RPMI8226 (cell line): ENCODE data around the gene C1RL.

Source experiments
- DNase-seq: peaks from one replicate; pipeline ENCODE4 v3.0.0-alpha.2; 2015

C1RL gene

GRCh38 chr12:7136071-7136470 lies 27.1 kb upstream of the C1RL start:
- no peak for DNase-seq

GRCh38 chr12:7134396-7135166 lies 25.6 kb upstream of the C1RL start:
- DNase-seq = no peak

GRCh38 chr12:7131502-7131866 lies 22.5 kb upstream of the C1RL start:
- peak; percentile 28 for DNase-seq

- DNase-seq = peak; percentile 84
Measured at GRCh38 chr12:7130701-7131501, 21.9 kb upstream of the C1RL start.

GRCh38 chr12:7129872-7130691 lies 21.1 kb upstream of the C1RL start, which contains the start of gene CLSTN3:
CLSTN3 (plus strand) TSS chr12:7130371; CDS start chr12:7130649, 278 bp downstream.
- DNase-seq = peak; percentile 86

- no peak for DNase-seq
Measured at GRCh38 chr12:7129287-7129871, 20.4 kb upstream of the C1RL start.

- no peak for DNase-seq
Measured at GRCh38 chr12:7128681-7129286, 19.8 kb upstream of the C1RL start, which contains the start of gene RBP5. RBP5 (minus strand) TSS chr12:7128889; CDS start chr12:7128775, 114 bp downstream.

GRCh38 chr12:7127916-7128626 lies 19.1 kb upstream of the C1RL start:
- no peak for DNase-seq

GRCh38 chr12:7125632-7126227 lies 16.7 kb upstream of the C1RL start:
- no peak for DNase-seq

- no peak for DNase-seq
Measured at GRCh38 chr12:7123806-7124522, 14.9 kb upstream of the C1RL start.

- DNase-seq = no peak
Measured at GRCh38 chr12:7122811-7123769, 14.1 kb upstream of the C1RL start.

GRCh38 chr12:7121324-7121723 lies 12.3 kb upstream of the C1RL start:
- DNase-seq = no peak

GRCh38 chr12:7120166-7120565 lies 11.2 kb upstream of the C1RL start:
- no peak for DNase-seq

- DNase-seq = no peak
Measured at GRCh38 chr12:7118881-7119280, 9.9 kb upstream of the C1RL start.

- no peak for DNase-seq
Measured at GRCh38 chr12:7117670-7118069, 8.7 kb upstream of the C1RL start.

GRCh38 chr12:7116916-7117315 lies 7.9 kb upstream of the C1RL start:
- DNase-seq = no peak

GRCh38 chr12:7116196-7116595 lies 7.2 kb upstream of the C1RL start:
- DNase-seq = no peak

GRCh38 chr12:7114851-7115250 lies 5.8 kb upstream of the C1RL start:
- DNase-seq = no peak

- DNase-seq = no peak
Measured at GRCh38 chr12:7114008-7114407, 5.0 kb upstream of the C1RL start.
